A673 (cell line): Measurements from ENCODE around the gene TMEM44. TPM values are rescaled to one million over a fixed set of nuclear protein-coding genes. Genes with fewer than 3 reads are reported as not detected.

ENCODE experiments used
- BruUV-seq: library from RNA; stranded (reverse); fragments of 400-500 nt; replicated peaks from 2 replicates; lab custom pipeline; 2021; lab: Mats Ljungman, UMichigan
- CTCF ChIA-PET: fragments of 300-600 bp; sonication (Branson Sonifier 250); formaldehyde crosslinking; loops from one replicate; lab custom pipeline; 2022; ENCODE audit warnings: antibody characterized with exemption; lab: Charles Lee
- POLR2A ChIA-PET: fragments of 300-600 bp; sonication (Branson Sonifier 250); formaldehyde crosslinking; loops from one replicate; lab custom pipeline; 2022; ENCODE audit warnings: antibody characterized with exemption; ENCODE audit not compliant: low non-redundant PET; lab: Charles Lee
- DNase-seq: peaks from one replicate; pipeline ENCODE4 v3.0.0-alpha.2; 2015; ENCODE audit warnings: low spot score
- H3K27ac ChIP-seq: fragments of 200-600 bp; sonication (generic); 2 replicates; pipeline ENCODE4 v1.5.1; 2016; ENCODE audit warnings: mixed run types, low read depth, mild to moderate bottlenecking, mixed read lengths, antibody characterized with exemption, low read length; ENCODE audit not compliant: poor library complexity, severe bottlenecking
- H3K27me3 ChIP-seq: fragments of 200-600 bp; sonication (generic); replicated peaks from 2 replicates; pipeline ENCODE4 v1.6.1; 2017; ENCODE audit warnings: mixed run types, low read depth, mild to moderate bottlenecking, mixed read lengths, antibody characterized with exemption, low read length; ENCODE audit not compliant: insufficient read depth, poor library complexity
- H3K36me3 ChIP-seq: fragments of 200-600 bp; sonication (generic); 2 replicates; pipeline ENCODE4 v1.6.1; 2016; ENCODE audit warnings: mixed run types, mild to moderate bottlenecking, mixed read lengths, antibody characterized with exemption, low read length; ENCODE audit not compliant: insufficient read depth, poor library complexity, severe bottlenecking
- H3K4me1 ChIP-seq: fragments of 200-600 bp; sonication (generic); 2 replicates; pipeline ENCODE4 v1.6.1; 2017; ENCODE audit warnings: mixed run types, mild to moderate bottlenecking, mixed read lengths, antibody characterized with exemption, low read length; ENCODE audit not compliant: insufficient read depth, poor library complexity, severe bottlenecking
- H3K4me3 ChIP-seq: fragments of 200-600 bp; sonication (generic); 2 replicates; pipeline ENCODE4 v1.5.1; 2016; ENCODE audit warnings: low read depth, mixed run types, mild to moderate bottlenecking, mixed read lengths, low read length; ENCODE audit not compliant: poor library complexity, severe bottlenecking
- H3K9me3 ChIP-seq: fragments of 200-600 bp; sonication (generic); 2 replicates; pipeline ENCODE4 v1.6.1; 2016; ENCODE audit warnings: mixed run types, low read depth, mild to moderate bottlenecking, mixed read lengths, antibody characterized with exemption, low read length; ENCODE audit not compliant: poor library complexity, severe bottlenecking
- CTCF ChIP-seq: fragments of 300-800, 200-600 bp; sonication (generic); conservative IDR thresholded peaks from 2 replicates; pipeline ENCODE4 v1.5.1; 2017; ENCODE audit warnings: low read depth, mild to moderate bottlenecking, antibody characterized with exemption, low read length, moderate library complexity, mixed read lengths
- EZH2 ChIP-seq: fragments of 200-600 bp; sonication (generic); IDR thresholded peaks from 2 replicates; pipeline ENCODE4 v1.6.1; 2017; ENCODE audit warnings: borderline replicate concordance, low read depth, mild to moderate bottlenecking, mixed read lengths, antibody characterized with exemption, low read length; ENCODE audit not compliant: poor library complexity, severe bottlenecking
- intact Hi-C: fragments of 100-400 bp; cut with micrococcal nuclease; formaldehyde crosslinking; loops from one replicate; pipeline ENCODE4 v1.10.0; 2022; ENCODE audit not compliant: unreplicated experiment
- total RNA-seq: library from RNA; stranded (reverse); gene quantifications from 2 replicates; pipeline ENCODE4 v1.2.3, GENCODE V29; 2021

Gene TMEM44
- total RNA-seq, 1 experiment from 2014 or later = 20.9 TPM

DNA sequence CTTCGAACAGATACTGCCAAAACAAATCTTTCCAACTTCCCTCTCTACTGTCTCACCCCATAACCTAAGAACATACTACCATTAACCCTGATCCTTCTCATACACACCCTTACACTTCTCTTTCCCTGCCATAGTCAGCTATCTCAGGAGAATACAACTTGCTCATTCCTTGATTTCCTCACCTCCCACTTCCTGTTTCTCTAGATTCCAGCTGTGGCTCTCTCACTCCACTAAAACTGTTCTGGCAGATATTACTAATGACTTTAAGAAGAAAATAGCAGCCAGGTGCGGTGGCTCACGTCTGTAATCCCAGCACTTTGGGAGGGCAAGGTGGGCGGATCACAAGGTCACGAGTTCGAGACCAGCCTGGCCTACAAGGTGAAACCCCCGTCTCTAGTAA is 34.1 kb upstream of the TMEM44 start:
- Histone ChIP-seq H3K36me3 (peaks cover 23% of the 10 kb centered on the region), H3K27me3 (no peaks in the 10 kb centered on the region), H3K27ac (no peak overlapping the region), H3K4me1 (peaks cover 5% of the 10 kb centered on the region), H3K9me3 (no peaks in the 10 kb centered on the region), H3K4me3 (no peak overlapping the region)
- intact Hi-C loops = no loop called here
- TF ChIP-seq EZH2 = no peak
- no peak for TF ChIP-seq CTCF
- ChIA-PET CTCF (no interaction called here), POLR2A (no interaction called here)
- no peak for DNase-seq
- no TSS peak for BruUV-seq

DNA sequence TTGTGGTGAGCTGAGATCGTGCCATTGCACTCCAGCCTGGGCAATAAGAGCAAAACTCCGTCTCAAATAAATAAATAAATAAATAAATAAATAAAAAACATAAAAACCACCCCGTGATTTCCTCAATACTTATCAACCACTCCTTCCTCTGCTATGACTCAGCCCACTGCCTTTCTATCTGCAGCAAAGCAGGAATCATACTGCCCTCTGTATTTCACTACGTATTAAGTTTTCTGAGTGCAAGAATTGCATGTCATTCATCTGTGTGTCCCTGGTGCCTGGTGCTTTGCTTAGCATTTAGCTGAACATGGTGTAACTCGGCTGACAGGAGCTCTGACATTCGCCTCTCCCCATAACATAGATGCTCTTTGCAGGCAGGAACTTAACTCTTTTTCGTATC is 31.6 kb upstream of the TMEM44 start:
- no TSS peak for BruUV-seq
- ChIA-PET CTCF (no interaction called here), POLR2A (no interaction called here)
- no peak for DNase-seq
- Histone ChIP-seq H3K4me1 (no peaks in the 10 kb centered on the region), H3K27ac (no peak overlapping the region), H3K27me3 (no peaks in the 10 kb centered on the region), H3K4me3 (no peak overlapping the region), H3K36me3 (peaks cover 37% of the 10 kb centered on the region), H3K9me3 (no peaks in the 10 kb centered on the region)
- TF ChIP-seq CTCF = no peak
- no peak for TF ChIP-seq EZH2
- intact Hi-C loops = no loop called here

DNA sequence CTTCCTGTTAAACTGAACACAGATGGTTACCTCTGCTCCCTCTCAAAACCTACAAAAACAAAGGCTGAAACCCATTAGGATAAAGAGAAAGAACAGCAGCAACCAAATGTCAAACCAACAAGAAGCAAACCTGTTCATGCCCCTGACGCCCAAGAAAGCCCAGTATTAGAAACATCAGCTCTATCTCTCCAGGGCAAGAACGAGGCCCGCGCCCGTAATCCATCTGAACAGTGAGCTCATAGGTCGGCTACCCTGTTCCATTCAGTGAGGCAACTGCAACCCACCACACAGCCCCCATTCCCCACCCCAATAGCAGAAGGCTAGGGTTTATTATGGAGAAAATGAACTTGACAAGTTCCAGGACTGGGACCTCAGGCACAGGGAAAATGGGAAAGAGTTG is 28.7 kb upstream of the TMEM44 start:
- ChIA-PET POLR2A (no interaction called here), CTCF (no interaction called here)
- H3K36me3 ChIP-seq = peaks cover 53% of the 10 kb centered on the region
- TF ChIP-seq CTCF (no peak), EZH2 (no peak)
- no peaks in the 10 kb centered on the region for H3K27me3 ChIP-seq
- no peak overlapping the region for H3K27ac ChIP-seq
- no peaks in the 10 kb centered on the region for H3K9me3 ChIP-seq
- no peaks in the 10 kb centered on the region for H3K4me1 ChIP-seq
- no TSS peak for BruUV-seq
- intact Hi-C loops = no loop called here
- no peak overlapping the region for H3K4me3 ChIP-seq
- DNase-seq = no peak
